ENCODE data around the gene PDXP. TPM values are rescaled to one million over a fixed set of nuclear protein-coding genes. Genes with fewer than 3 reads are reported as not detected.
"Not testable (repeated sequence)": the region's sequence is repeated elsewhere in the genome, so short reads cannot be mapped to it uniquely, and the experiment has no call there.

Gene PDXP, protein sequence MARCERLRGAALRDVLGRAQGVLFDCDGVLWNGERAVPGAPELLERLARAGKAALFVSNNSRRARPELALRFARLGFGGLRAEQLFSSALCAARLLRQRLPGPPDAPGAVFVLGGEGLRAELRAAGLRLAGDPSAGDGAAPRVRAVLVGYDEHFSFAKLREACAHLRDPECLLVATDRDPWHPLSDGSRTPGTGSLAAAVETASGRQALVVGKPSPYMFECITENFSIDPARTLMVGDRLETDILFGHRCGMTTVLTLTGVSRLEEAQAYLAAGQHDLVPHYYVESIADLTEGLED
- 10 to 100 TPM; 35.8 to 37.8 TPM for total RNA-seq

DNA sequence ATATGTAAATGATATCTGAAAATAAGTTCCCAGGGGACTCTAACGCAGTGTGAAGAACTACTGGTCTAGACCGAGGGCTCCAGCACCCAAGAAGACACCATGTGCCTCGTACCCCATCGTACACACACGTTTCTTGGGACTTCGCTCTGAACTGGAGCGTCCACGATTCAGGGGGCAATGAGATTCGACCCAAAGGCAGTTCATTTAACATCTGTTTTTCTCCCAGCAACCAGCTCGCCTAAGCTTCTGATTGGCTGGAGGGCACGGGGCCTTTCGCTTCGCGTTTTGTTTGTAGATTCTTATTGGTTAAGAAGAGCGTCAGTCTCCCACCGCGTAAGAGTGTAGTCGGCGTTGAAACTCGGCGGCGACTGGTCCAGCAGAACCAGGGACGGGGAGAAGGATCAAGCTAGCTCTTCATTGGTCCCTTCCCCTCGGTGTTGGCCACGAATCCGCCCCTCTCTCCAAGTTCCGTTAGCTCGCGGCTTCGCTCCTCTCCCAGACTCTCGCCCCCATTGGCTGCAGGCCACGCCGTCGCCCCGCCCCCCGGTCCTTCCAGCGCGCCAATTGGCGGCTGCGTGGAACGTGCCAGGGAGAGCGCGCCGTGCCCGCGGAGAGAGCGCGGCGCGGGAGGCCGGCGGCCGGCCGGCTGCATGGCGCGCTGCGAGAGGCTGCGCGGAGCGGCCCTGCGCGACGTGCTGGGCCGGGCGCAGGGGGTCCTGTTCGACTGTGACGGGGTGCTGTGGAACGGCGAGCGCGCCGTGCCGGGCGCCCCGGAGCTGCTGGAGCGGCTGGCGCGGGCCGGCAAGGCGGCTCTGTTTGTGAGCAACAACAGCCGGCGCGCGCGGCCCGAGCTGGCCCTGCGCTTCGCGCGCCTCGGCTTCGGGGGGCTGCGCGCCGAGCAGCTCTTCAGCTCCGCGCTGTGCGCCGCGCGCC lies at the start of gene PDXP:
TSS of gene PDXP (plus strand) at position 591 of the 933 bp plus-strand sequence. CDS start at position 651, 60 bp downstream.
- Mint-ChIP-seq H3K4me3 (peak within 1 kb of the TSS; percentile 86), H3K27me3 (no peaks in the 10 kb centered on the region), H3K36me3 (ENCODE audit: low read depth) (peaks cover 2% of the 10 kb centered on the region), H3K27ac (peak within 1 kb of the TSS; percentile 91), H3K9me3 (ENCODE audit: low read depth) (no peaks in the 10 kb centered on the region), H3K4me1 (peaks cover 31% of the 10 kb centered on the region)
- CTCF ChIA-PET, result interaction anchor here (0.6 to 8.6 kb wide), 19 partner anchors 9 to 254 kb away, joined by 3 to 98 read pairs (median 4); partner anchors contain the start of genes ANKRD54, GGA1 and NOL12
- POLR2A ChIA-PET, result interaction anchor here (0.5 to 2.6 kb wide), 16 partner anchors 10 to 186 kb away, joined by 3 to 16 read pairs (median 6); partner anchors contain the start of genes ANKRD54, GCAT, GGA1 and LGALS1
- DNase-seq, result peak; percentile 99
- intact Hi-C loops (cut with DNase I, micrococcal nuclease), result loop anchor here (1.0 to 2.0 kb wide), 11 partner anchors 16 to 295 kb away; partner anchors contain the start of genes C22orf23 (in 2 of the 2), NOL12 (in 2 of the 2), POLR2F (in 2 of the 2) and ANKRD54 (in 1 of the 2)
- peak; percentile 98 for ATAC-seq

DNA sequence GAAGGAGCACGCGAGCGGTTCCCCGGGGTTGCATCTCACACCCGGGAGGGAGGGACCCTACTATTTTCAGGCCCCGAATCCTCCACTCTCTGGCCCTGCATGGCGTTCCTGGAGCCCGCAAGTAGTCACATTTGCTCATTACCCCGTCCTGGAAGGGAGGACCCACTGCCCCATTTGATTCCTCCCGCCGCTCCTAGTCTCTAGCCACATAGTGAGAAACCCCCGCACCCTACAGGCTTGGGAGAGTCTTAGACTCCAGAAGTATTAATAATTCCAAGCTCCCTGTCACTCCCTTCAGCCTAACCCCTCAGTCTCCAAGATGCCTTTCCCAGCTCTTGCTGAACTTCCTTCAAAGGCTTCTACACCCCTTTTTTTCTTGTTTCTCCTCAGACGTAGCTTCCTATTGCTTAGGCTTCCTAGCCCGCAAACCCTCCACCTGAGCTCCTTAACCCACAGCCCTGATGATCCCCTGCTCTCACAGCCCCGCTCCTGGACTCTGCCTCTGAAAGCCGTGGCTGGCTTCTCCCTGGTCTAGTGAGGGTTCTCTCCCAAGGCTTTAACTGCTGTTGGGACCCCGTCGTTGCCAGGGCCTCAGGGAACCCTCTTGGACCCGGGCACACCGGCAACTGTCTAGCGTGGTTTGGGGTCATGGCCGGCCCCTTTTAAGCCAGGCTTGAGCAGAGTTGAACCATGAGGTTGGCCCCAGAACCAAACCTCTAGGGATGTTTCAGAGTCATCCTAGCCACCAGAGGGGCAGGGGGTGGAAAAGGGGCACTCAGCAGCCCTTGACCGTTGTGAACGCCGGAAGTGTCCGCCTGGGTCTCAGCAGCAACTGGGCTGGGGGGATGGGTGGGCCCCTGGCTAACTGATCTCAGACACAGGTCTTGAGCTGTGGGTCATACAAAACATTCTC lies 49.0 kb upstream of the PDXP start:
- Mint-ChIP-seq H3K27ac (peak overlapping the region; percentile 87), H3K4me3 (peak overlapping the region; percentile 89), H3K4me1 (peaks cover 47% of the 10 kb centered on the region), H3K9me3 (ENCODE audit: low read depth) (no peaks in the 10 kb centered on the region), H3K27me3 (no peaks in the 10 kb centered on the region), H3K36me3 (ENCODE audit: low read depth) (peaks cover 4% of the 10 kb centered on the region)
- POLR2A ChIA-PET, result interaction anchor here (0.6 to 1.9 kb wide), 4 partner anchors 10 to 68 kb away, joined by 3 to 16 read pairs (median 4); partner anchors contain the start of gene PDXP
- DNase-seq, result peak; percentile 57
- CTCF ChIA-PET, result interaction anchor here (0.5 to 3.8 kb wide), 18 partner anchors 10 to 344 kb away, joined by 3 to 42 read pairs (median 4); partner anchors contain the start of gene PDXP
- intact Hi-C loops (cut with DNase I, micrococcal nuclease), result loop anchor here (2.0 to 5.0 kb wide), 8 partner anchors 13 to 1543 kb away; partner anchors contain the start of genes C22orf23 (in 1 of the 2), CBX7 (in 1 of the 2), EIF3D (in 1 of the 2) and JOSD1 (in 1 of the 2)
- no peak for ATAC-seq

DNA sequence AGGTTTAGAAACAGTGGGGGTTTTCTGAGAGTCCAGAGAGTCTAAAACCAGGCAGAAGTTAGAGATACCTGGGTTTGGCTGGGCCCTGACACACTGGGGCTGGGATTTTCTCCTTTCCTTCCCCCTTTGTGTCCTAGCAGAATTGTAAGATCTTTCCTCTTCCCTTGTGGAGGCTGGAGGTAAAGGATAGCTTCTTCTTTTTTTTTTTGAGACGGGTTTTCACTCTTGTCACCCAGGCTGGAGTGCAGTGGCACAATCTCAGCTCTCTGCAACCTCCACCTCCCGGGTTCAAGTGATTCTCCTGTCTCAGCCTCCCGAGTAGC lies 48.4 kb upstream of the PDXP start:
- H3K36me3 Mint-ChIP-seq (ENCODE audit: low read depth); ATAC-seq; intact Hi-C loops (cut with DNase I, micrococcal nuclease); H3K27me3 Mint-ChIP-seq; H3K9me3 Mint-ChIP-seq (ENCODE audit: low read depth); DNase-seq: not testable (repeated sequence)
- H3K4me3 Mint-ChIP-seq, result peak overlapping the region; percentile 89
- POLR2A ChIA-PET, result interaction anchor here (0.6 kb wide), 1 partner anchor 9 kb away, joined by 3 read pairs; no protein-coding TSS in a partner anchor
- peak overlapping the region; percentile 87 for H3K27ac Mint-ChIP-seq
- peaks cover 42% of the 10 kb centered on the region for H3K4me1 Mint-ChIP-seq
- CTCF ChIA-PET, result interaction anchor here (0.5 to 1.5 kb wide), 8 partner anchors 10 to 343 kb away, joined by 3 to 5 read pairs (median 4); no protein-coding TSS in a partner anchor

GRCh38 chr22:37610480-37611129 lies 47.9 kb upstream of the PDXP start:
- ATAC-seq (no peak), DNase-seq (no peak)
- POLR2A ChIA-PET, result no interaction called here
- H3K27ac Mint-ChIP-seq, result peak overlapping the region; percentile 87
- CTCF ChIA-PET, result interaction anchor here (0.9 to 1.8 kb wide), 10 partner anchors 9 to 342 kb away, joined by 3 to 5 read pairs (median 4); no protein-coding TSS in a partner anchor
- H3K36me3 Mint-ChIP-seq (ENCODE audit: low read depth), result peaks cover 8% of the 10 kb centered on the region
- H3K4me3 Mint-ChIP-seq, result peak overlapping the region; percentile 89
- no peaks in the 10 kb centered on the region for H3K9me3 Mint-ChIP-seq (ENCODE audit: low read depth)
- intact Hi-C loops (cut with DNase I, micrococcal nuclease), result no loop called here
- no peaks in the 10 kb centered on the region for H3K27me3 Mint-ChIP-seq
- H3K4me1 Mint-ChIP-seq, result peaks cover 37% of the 10 kb centered on the region

DNA sequence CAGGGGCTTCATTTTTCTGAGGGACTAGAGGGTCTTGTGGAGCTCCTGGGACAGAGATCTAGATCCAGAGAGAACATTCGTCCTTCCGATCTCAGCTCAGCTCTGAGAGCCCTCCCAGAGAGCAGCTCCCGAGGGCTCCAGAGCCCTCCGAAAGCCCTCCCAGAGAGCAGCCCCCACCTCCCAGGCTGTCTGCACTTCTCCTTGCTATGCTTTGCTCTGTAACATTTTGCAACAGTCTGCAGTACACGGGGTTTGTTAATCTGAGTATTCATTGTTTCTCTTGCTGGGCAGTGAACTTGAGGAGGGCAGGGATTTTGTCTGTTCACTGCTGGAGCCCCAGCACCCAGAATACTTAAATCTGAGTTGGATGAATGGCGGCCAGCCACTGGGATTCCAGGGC lies 47.3 kb upstream of the PDXP start:
- peak overlapping the region; percentile 37 for H3K27ac Mint-ChIP-seq
- peaks cover 34% of the 10 kb centered on the region for H3K4me1 Mint-ChIP-seq
- intact Hi-C loops (cut with DNase I, micrococcal nuclease), result no loop called here
- ChIA-PET CTCF (interaction anchor here (0.7 to 1.8 kb wide), 5 partner anchors 8 to 70 kb away, joined by 3 to 5 read pairs (median 4); no protein-coding TSS in a partner anchor), POLR2A (no interaction called here)
- no peak for DNase-seq
- H3K4me3 Mint-ChIP-seq, result no peak overlapping the region
- H3K27me3 Mint-ChIP-seq, result no peaks in the 10 kb centered on the region
- ATAC-seq, result no peak
- no peaks in the 10 kb centered on the region for H3K9me3 Mint-ChIP-seq (ENCODE audit: low read depth)
- peaks cover 8% of the 10 kb centered on the region for H3K36me3 Mint-ChIP-seq (ENCODE audit: low read depth)

DNA sequence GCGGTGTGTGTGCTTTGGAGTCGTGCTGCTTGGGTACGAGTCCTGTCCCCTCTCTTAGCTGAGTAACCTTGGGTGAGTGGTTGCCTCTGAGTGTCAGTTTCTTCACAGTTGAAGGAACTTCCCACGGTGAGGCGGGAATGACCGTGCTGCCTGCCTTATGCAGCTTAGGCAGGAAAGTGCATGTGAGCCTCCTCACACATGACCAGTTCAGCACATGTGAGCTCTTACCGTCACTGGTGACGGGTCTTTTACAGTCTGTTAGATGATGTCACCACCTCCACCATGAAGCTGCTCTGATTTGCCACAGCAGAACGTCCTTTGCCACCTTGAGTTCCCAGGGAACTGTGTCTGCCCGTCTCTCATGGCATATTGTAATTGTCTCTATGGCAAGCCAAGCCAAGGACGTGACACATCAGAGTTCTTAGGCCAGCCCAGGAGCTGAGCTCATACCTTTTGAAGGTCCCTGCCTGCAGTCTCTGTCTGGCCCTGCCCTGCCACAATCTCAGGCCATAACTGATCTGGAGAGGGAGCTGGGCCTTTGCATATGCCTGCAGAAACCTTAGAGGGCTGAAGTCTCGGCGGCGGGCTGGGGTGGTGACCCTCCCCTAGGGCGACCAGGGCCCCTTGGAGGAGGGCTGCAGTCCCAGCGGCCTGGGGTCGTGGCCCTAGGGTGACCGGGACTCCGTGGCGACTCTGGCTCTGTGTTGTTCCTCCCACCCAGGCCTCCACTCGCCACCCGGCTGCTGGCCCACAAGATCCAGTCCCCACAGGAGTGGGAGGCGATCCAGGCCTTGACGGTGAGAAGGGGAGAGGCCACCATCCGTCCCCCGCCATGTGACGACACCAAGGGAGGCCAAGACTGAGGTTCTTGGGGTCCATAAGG lies 42.1 kb upstream of the PDXP start:
- ChIA-PET POLR2A (no interaction called here), CTCF (interaction anchor here (0.6 to 1.2 kb wide), 2 partner anchors 9 to 10 kb away, joined by 3 read pairs; no protein-coding TSS in a partner anchor)
- Mint-ChIP-seq H3K36me3 (ENCODE audit: low read depth) (peaks cover 23% of the 10 kb centered on the region), H3K27ac (no peak overlapping the region), H3K4me3 (no peak overlapping the region), H3K9me3 (ENCODE audit: low read depth) (no peaks in the 10 kb centered on the region), H3K4me1 (peaks cover under 1% of the 10 kb centered on the region), H3K27me3 (no peaks in the 10 kb centered on the region)
- intact Hi-C loops (cut with DNase I, micrococcal nuclease), result no loop called here
- ATAC-seq (peak; percentile 19), DNase-seq (no peak)

GRCh38 chr22:37617431-37617830 lies 41.1 kb upstream of the PDXP start:
- no peaks in the 10 kb centered on the region for H3K4me1 Mint-ChIP-seq
- H3K36me3 Mint-ChIP-seq (ENCODE audit: low read depth), result peaks cover 25% of the 10 kb centered on the region
- ATAC-seq, result no peak
- intact Hi-C loops (cut with DNase I, micrococcal nuclease), result no loop called here
- no peak overlapping the region for H3K4me3 Mint-ChIP-seq
- no peaks in the 10 kb centered on the region for H3K9me3 Mint-ChIP-seq (ENCODE audit: low read depth)
- no peaks in the 10 kb centered on the region for H3K27me3 Mint-ChIP-seq
- DNase-seq, result no peak
- H3K27ac Mint-ChIP-seq, result no peak overlapping the region
- ChIA-PET CTCF (interaction anchor here (1.1 to 1.2 kb wide), 2 partner anchors 11 to 16 kb away, joined by 3 to 5 read pairs; no protein-coding TSS in a partner anchor), POLR2A (interaction anchor here (0.8 kb wide), 1 partner anchor 44 kb away, joined by 3 read pairs; no protein-coding TSS in a partner anchor)

DNA sequence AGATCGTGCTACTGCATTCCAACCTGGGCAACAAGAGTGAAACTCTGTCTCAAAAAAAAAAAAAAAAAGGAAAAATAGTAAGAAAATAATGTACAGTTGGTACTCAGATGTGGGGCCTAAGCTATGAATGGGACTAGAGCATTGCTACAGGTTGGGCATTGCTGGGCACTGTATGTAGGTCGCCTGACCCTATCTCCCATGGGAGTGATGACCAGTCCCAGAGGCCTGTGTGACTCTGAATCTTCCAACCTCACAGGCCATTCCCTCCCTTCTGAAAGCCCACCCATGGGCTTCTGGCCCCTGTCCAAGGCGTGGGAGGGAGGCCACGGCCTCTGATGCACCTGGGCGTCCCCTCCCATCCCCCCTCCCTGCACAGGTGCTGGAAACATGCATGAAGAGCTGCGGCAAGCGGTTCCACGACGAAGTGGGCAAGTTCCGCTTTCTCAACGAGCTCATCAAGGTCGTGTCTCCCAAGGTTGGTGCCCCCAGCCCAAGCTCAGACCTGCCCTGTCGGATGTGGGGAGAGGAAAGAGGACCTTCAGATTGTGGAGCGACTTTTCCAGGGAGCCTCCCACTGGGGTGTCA lies 40.4 kb upstream of the PDXP start:
- DNase-seq, result no peak
- H3K36me3 Mint-ChIP-seq (ENCODE audit: low read depth), result peaks cover 26% of the 10 kb centered on the region
- H3K4me3 Mint-ChIP-seq, result no peak overlapping the region
- intact Hi-C loops (cut with DNase I, micrococcal nuclease), result no loop called here
- H3K9me3 Mint-ChIP-seq (ENCODE audit: low read depth), result no peaks in the 10 kb centered on the region
- no peak for ATAC-seq
- CTCF ChIA-PET, result interaction anchor here (1.0 to 1.2 kb wide), 3 partner anchors 11 to 43 kb away, joined by 3 to 5 read pairs (median 5); no protein-coding TSS in a partner anchor
- POLR2A ChIA-PET, result no interaction called here
- no peak overlapping the region for H3K27ac Mint-ChIP-seq
- H3K27me3 Mint-ChIP-seq, result no peaks in the 10 kb centered on the region
- H3K4me1 Mint-ChIP-seq, result no peaks in the 10 kb centered on the region

DNA sequence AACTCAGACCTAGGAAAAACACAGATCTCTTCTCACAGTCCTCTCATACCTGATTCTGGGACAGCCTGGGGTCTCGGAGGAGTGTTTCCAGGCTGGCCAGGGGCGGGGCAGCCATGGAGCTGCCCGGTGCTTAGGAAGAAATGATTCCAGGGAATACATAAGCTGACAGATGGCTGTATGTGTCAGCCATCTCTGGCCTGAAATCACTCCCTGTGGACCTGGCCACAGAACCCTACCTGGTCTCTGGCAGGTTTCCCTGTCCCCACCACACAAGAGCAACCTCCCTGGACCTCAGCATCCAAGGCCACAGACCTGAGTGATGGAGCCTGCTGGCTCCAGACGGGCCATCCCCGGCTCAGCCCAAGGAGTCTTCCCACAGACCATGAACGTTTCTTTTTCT lies 39.8 kb upstream of the PDXP start:
- DNase-seq, result no peak
- CTCF ChIA-PET, result interaction anchor here (0.8 to 3.9 kb wide), 5 partner anchors 8 to 42 kb away, joined by 3 to 18 read pairs (median 5); partner anchors contain the start of gene GGA1
- Mint-ChIP-seq H3K9me3 (ENCODE audit: low read depth) (no peaks in the 10 kb centered on the region), H3K4me3 (no peak overlapping the region), H3K27me3 (no peaks in the 10 kb centered on the region), H3K27ac (no peak overlapping the region), H3K36me3 (ENCODE audit: low read depth) (peaks cover 27% of the 10 kb centered on the region), H3K4me1 (peaks cover 2% of the 10 kb centered on the region)
- intact Hi-C loops (cut with DNase I, micrococcal nuclease), result no loop called here
- POLR2A ChIA-PET, result interaction anchor here (0.6 kb wide), 1 partner anchor 68 kb away, joined by 4 read pairs; the partner anchor contains the start of gene NOL12
- ATAC-seq, result no peak

Measured in activated CD4-positive, alpha-beta T cell treated with anti-CD3 and anti-CD28 coated beads for 36 hours (primary cell).